H9 (cell line): ENCODE results near the gene ANO2. TPM values are rescaled to one million over a fixed set of nuclear protein-coding genes. Genes with fewer than 3 reads are reported as not detected.

Source experiments
- DNase-seq: peaks from one replicate; pipeline ENCODE4 v3.0.0-alpha.2; 2017
- H2AFZ ChIP-seq: one replicate; pipeline ENCODE4 v1.6.1; 2013; ENCODE audit warnings: mild to moderate bottlenecking, low read length, control low read depth, moderate library complexity
- H2AK5ac ChIP-seq: 2 replicates; pipeline ENCODE4 v1.6.1; 2013; ENCODE audit warnings: low read length, control low read depth, mixed read lengths; ENCODE audit not compliant: insufficient read length
- H2BK120ac ChIP-seq: one replicate; pipeline ENCODE4 v1.6.1; 2013; ENCODE audit warnings: low read depth, mild to moderate bottlenecking, low read length, control low read depth, inconsistent platforms; ENCODE audit not compliant: poor library complexity, severe bottlenecking
- H2BK12ac ChIP-seq: 2 replicates; pipeline ENCODE4 v1.6.1; 2013; ENCODE audit warnings: low read length, control low read depth, mixed read lengths, low read depth; ENCODE audit not compliant: insufficient read length
- H2BK15ac ChIP-seq: 2 replicates; pipeline ENCODE4 v1.6.1; 2013; ENCODE audit warnings: low read depth, low read length, control low read depth
- H2BK20ac ChIP-seq: one replicate; pipeline ENCODE4 v1.6.1; 2013; ENCODE audit warnings: low read depth, mild to moderate bottlenecking, low read length, control low read depth, inconsistent platforms; ENCODE audit not compliant: poor library complexity, severe bottlenecking
- H2BK5ac ChIP-seq: 2 replicates; pipeline ENCODE4 v1.6.1; 2013; ENCODE audit warnings: low read length, control low read depth, mixed read lengths; ENCODE audit not compliant: insufficient read length
- H3K14ac ChIP-seq: 2 replicates; pipeline ENCODE4 v1.6.1; 2013; ENCODE audit warnings: low read length, control low read depth; ENCODE audit not compliant: insufficient read depth
- H3K18ac ChIP-seq: 2 replicates; pipeline ENCODE4 v1.6.1; 2013; ENCODE audit warnings: low read depth, mild to moderate bottlenecking, mixed read lengths, low read length, control low read depth; ENCODE audit not compliant: insufficient read length
- H3K23ac ChIP-seq: 2 replicates; pipeline ENCODE4 v1.6.1; 2013; ENCODE audit warnings: low read length, control low read depth, mixed read lengths, low read depth; ENCODE audit not compliant: insufficient read length
- H3K23me2 ChIP-seq: 2 replicates; pipeline ENCODE4 v1.6.1; 2013; ENCODE audit warnings: low read depth, mild to moderate bottlenecking, mixed read lengths, low read length, control low read depth; ENCODE audit not compliant: insufficient read length, poor library complexity, severe bottlenecking
- H3K27ac ChIP-seq: 2 replicates; pipeline ENCODE4 v1.5.1; 2013; ENCODE audit warnings: low read length, control low read depth, mixed read lengths, low read depth; ENCODE audit not compliant: insufficient read length
- H3K27me3 ChIP-seq: 2 replicates; pipeline ENCODE4 v1.6.1; 2013; ENCODE audit warnings: low read length, control low read depth, inconsistent platforms; ENCODE audit not compliant: insufficient read depth
- H3K4ac ChIP-seq: 2 replicates; pipeline ENCODE4 v1.6.1; 2013; ENCODE audit warnings: low read depth, mild to moderate bottlenecking, control low read depth, inconsistent platforms, low read length, moderate library complexity
- H3K4me1 ChIP-seq: 2 replicates; pipeline ENCODE4 v1.6.1; 2013; ENCODE audit warnings: low read length, control low read depth, inconsistent platforms; ENCODE audit not compliant: insufficient read depth
- H3K4me2 ChIP-seq: 2 replicates; pipeline ENCODE4 v1.6.1; 2013; ENCODE audit warnings: low read length, control low read depth, mixed read lengths; ENCODE audit not compliant: insufficient read length, insufficient read depth
- H3K56ac ChIP-seq: 2 replicates; pipeline ENCODE4 v1.6.1; 2013; ENCODE audit warnings: low read depth, mild to moderate bottlenecking, mixed read lengths, low read length, control low read depth; ENCODE audit not compliant: insufficient read length
- H3K79me1 ChIP-seq: 2 replicates; pipeline ENCODE4 v1.6.1; 2013; ENCODE audit warnings: low read depth, mild to moderate bottlenecking, moderate library complexity, low read length, control low read depth, inconsistent platforms; ENCODE audit not compliant: insufficient read depth, poor library complexity, severe bottlenecking
- H3K79me2 ChIP-seq: 2 replicates; pipeline ENCODE4 v1.6.1; 2013; ENCODE audit warnings: low read length, control low read depth, inconsistent platforms; ENCODE audit not compliant: insufficient read depth
- H3K9ac ChIP-seq: 2 replicates; pipeline ENCODE4 v1.6.1; 2013; ENCODE audit warnings: low read length, control low read depth, mixed read lengths; ENCODE audit not compliant: insufficient read length; ENCODE audit errors: extremely low read depth
- H3K9me3 ChIP-seq: one replicate; pipeline ENCODE4 v1.6.1; 2013; ENCODE audit warnings: low read depth, low read length, inconsistent platforms; ENCODE audit not compliant: control insufficient read depth
- H3T11ph ChIP-seq: one replicate; pipeline ENCODE4 v1.6.1; 2013; ENCODE audit warnings: mild to moderate bottlenecking, low read length, control low read depth, inconsistent platforms
- H4K20me1 ChIP-seq: one replicate; pipeline ENCODE4 v1.6.1; 2013; ENCODE audit not compliant: control insufficient read depth, insufficient read length, insufficient read depth
- H4K5ac ChIP-seq: 2 replicates; pipeline ENCODE4 v1.6.1; 2013; ENCODE audit warnings: low read depth, mild to moderate bottlenecking, mixed read lengths, low read length, control low read depth; ENCODE audit not compliant: insufficient read length
- H4K8ac ChIP-seq: replicated peaks from 2 replicates; pipeline ENCODE4 v1.6.1; 2013; ENCODE audit warnings: low read length, control low read depth, mixed read lengths, low read depth; ENCODE audit not compliant: insufficient read length
- H4K91ac ChIP-seq: 2 replicates; pipeline ENCODE4 v1.6.1; 2013; ENCODE audit warnings: low read depth, mild to moderate bottlenecking, moderate library complexity, mixed read lengths, low read length, control low read depth; ENCODE audit not compliant: insufficient read length
- H3K27ac Mint-ChIP-seq, 3 experiments: 2 replicates in 2 of 3; 3 replicates in 1 of 3; pipeline ENCODE4 v1.8.0; 2020 to 2021; ENCODE audit warnings: mixed read lengths in 3 of 3, mild to moderate bottlenecking in 1 of 3, moderate library complexity in 1 of 3
- H3K27me3 Mint-ChIP-seq: 2 replicates; pipeline ENCODE4 v1.8.0; 2021; ENCODE audit warnings: low read depth, mild to moderate bottlenecking, moderate library complexity, mixed read lengths
- H3K36me3 Mint-ChIP-seq, 3 experiments: 2 replicates in 2 of 3; 3 replicates in 1 of 3; pipeline ENCODE4 v1.8.0; 2020 to 2021; ENCODE audit warnings: low read depth in 3 of 3, mixed read lengths in 3 of 3; ENCODE audit not compliant: insufficient read depth in 1 of 3
- H3K4me1 Mint-ChIP-seq, 2 experiments: 2 replicates each; pipeline ENCODE4 v1.8.0; 2020; ENCODE audit warnings: mixed read lengths in 2 of 2
- H3K4me3 Mint-ChIP-seq, 2 experiments: 2 replicates in 1 of 2; 3 replicates in 1 of 2; pipeline ENCODE4 v1.8.0; 2020 to 2021; ENCODE audit warnings: mild to moderate bottlenecking in 2 of 2, mixed read lengths in 2 of 2, moderate library complexity in 1 of 2
- H3K9me3 Mint-ChIP-seq, 2 experiments: 2 replicates in 1 of 2; 3 replicates in 1 of 2; pipeline ENCODE4 v1.8.0; 2020; ENCODE audit warnings: mild to moderate bottlenecking in 2 of 2, mixed read lengths in 2 of 2, moderate library complexity in 1 of 2
- WGBS: extraction: QIAGEN DNeasy Blood & Tissue Kit; methylation state at CpG from one replicate; pipeline ENCODE4 v1.1.7; 2013; ENCODE audit warnings: missing lambda C conversion rate, low lambda C conversion rate, mixed read lengths; ENCODE audit not compliant: insufficient read length; ENCODE audit errors: extremely low coverage; 5-methylcytosine and 5-hydroxymethylcytosine counted together
- total RNA-seq: library from RNA; stranded (reverse); gene quantifications from 2 replicates; pipeline ENCODE4 v1.2.1, GENCODE V29; 2021
- TF ChIP-seq, protein P1 (sequence below): fragments of 200-600 bp; sonication (generic); conservative IDR thresholded peaks from 3 replicates; pipeline ENCODE4 v1.8.0; 2021; ENCODE audit warnings: antibody characterized with exemption, mild to moderate bottlenecking

ANO2 gene
- total RNA-seq, 1 experiment from 2014 or later = 3.8 TPM

DNA sequence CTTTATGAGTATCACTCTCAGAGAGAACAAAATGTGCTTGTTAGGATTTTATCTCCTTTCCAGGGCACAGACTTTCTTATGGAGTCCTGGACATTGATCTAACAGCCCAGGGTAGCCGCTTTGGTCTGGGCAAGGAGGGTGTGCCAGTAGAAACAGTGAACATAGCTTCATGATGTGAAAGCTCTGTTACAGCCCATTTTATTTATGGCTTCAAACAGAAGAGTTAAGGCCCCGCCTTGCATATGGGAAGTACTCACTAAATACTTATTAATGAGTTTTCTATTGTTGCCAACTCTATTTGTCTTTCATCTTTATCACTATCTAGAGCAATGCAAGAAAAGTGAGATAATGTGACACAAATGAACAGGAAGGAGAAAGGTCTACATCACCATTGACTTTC, 312.6 kb downstream of the ANO2 start:
- no peak overlapping the region for H3T11ph ChIP-seq
- H4K5ac ChIP-seq = no peak overlapping the region
- H2BK20ac ChIP-seq = no peak overlapping the region
- H3K56ac ChIP-seq = no peak overlapping the region
- H2BK15ac ChIP-seq = no peak overlapping the region
- H3K27ac ChIP-seq = no peak overlapping the region
- no peak overlapping the region for H4K91ac ChIP-seq
- no peak overlapping the region for H3K27ac Mint-ChIP-seq
- H4K20me1 ChIP-seq = no peaks in the 10 kb centered on the region
- no peaks in the 10 kb centered on the region for H3K23me2 ChIP-seq
- no peaks in the 10 kb centered on the region for H3K9me3 Mint-ChIP-seq
- peaks cover 7 to 14% of the 10 kb centered on the region in 2 experiments for H3K4me1 Mint-ChIP-seq
- no peak overlapping the region for H2BK120ac ChIP-seq
- no peak overlapping the region for H3K4me2 ChIP-seq
- no peaks in the 10 kb centered on the region for H3K9me3 ChIP-seq
- H3K4me1 ChIP-seq = no peaks in the 10 kb centered on the region
- DNase-seq = no peak
- H3K79me1 ChIP-seq = no peaks in the 10 kb centered on the region
- H3K18ac ChIP-seq = no peak overlapping the region
- TF ChIP-seq, protein P1, sequence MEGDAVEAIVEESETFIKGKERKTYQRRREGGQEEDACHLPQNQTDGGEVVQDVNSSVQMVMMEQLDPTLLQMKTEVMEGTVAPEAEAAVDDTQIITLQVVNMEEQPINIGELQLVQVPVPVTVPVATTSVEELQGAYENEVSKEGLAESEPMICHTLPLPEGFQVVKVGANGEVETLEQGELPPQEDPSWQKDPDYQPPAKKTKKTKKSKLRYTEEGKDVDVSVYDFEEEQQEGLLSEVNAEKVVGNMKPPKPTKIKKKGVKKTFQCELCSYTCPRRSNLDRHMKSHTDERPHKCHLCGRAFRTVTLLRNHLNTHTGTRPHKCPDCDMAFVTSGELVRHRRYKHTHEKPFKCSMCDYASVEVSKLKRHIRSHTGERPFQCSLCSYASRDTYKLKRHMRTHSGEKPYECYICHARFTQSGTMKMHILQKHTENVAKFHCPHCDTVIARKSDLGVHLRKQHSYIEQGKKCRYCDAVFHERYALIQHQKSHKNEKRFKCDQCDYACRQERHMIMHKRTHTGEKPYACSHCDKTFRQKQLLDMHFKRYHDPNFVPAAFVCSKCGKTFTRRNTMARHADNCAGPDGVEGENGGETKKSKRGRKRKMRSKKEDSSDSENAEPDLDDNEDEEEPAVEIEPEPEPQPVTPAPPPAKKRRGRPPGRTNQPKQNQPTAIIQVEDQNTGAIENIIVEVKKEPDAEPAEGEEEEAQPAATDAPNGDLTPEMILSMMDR = no peak
- peaks cover 4% of the 10 kb centered on the region for H3K27me3 Mint-ChIP-seq
- H3K14ac ChIP-seq = no peak overlapping the region
- H3K79me2 ChIP-seq = no peaks in the 10 kb centered on the region
- H2AFZ ChIP-seq = no peak overlapping the region
- H4K8ac ChIP-seq = no peak overlapping the region
- no peaks in the 10 kb centered on the region; a peak in 1 of 7 replicates for H3K36me3 Mint-ChIP-seq
- no peak overlapping the region for H3K4me3 Mint-ChIP-seq
- H3K4ac ChIP-seq = no peak overlapping the region
- H3K23ac ChIP-seq = no peak overlapping the region
- WGBS = no CpG with 5 or more reads among the region's 2 CpGs
- H3K27me3 ChIP-seq = no peaks in the 10 kb centered on the region
- no peak overlapping the region for H3K9ac ChIP-seq
- H2AK5ac ChIP-seq = no peak overlapping the region
- H2BK12ac ChIP-seq = no peak overlapping the region
- H2BK5ac ChIP-seq = no peak overlapping the region
